Measurements from ENCODE around the gene DNAL4. TPM values are rescaled to one million over a fixed set of nuclear protein-coding genes. Genes with fewer than 3 reads are reported as not detected.

DNAL4 gene
- total and polyA plus RNA-seq, 2 donors (not counting 1 experiment from before 2014, with no cell fraction given) = 9.9 to 10.3 TPM

DNA sequence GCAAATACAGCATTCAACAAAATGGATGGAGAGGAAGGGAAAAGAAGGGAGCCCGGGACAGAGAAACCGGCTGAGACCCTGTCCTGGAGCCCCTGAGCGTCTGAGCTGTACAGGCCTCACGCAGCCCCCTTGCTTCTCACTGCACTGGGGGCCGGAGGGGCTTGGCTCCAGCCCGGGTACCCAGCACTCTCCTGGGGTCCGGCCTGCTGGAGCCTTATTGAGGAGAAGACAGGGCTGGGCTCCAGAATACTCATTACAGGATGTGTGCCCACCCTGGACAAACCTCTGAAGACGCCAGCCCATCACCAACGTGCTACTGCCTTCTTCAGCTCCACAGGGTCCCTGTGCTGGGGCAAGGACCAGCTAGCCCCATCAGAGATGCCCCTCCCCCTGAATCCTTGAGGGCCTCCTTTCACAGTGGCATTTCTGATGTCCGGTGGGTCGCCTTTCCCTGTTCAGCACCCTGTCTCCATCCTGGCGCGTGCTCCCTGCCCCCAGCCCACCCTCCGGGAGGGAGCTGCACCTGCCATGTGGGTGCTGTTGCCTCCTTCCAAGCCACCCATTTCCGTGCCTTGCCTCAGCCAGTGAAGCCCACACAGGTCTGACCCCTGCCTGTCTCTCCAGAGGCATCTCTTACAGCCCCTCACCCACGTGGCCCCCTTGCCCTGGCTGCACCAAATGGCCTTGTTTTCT, 23.5 kb downstream of the DNAL4 start:
- Mint-ChIP-seq H3K27me3 (no peaks in the 10 kb centered on the region), H3K9me3 (ENCODE audit: insufficient read depth) (no peaks in the 10 kb centered on the region), H3K4me3 (no peak overlapping the region), H3K4me1 (peaks cover 6% of the 10 kb centered on the region), H3K27ac (no peak overlapping the region)
- TF ChIP-seq EZH2 (IDR thresholded peaks at IDR 0.05; ENCODE audit: borderline replicate concordance, insufficient read depth, low read depth, low read length, poor library complexity, severe bottlenecking) = no peak
- TF ChIP-seq, protein P1, sequence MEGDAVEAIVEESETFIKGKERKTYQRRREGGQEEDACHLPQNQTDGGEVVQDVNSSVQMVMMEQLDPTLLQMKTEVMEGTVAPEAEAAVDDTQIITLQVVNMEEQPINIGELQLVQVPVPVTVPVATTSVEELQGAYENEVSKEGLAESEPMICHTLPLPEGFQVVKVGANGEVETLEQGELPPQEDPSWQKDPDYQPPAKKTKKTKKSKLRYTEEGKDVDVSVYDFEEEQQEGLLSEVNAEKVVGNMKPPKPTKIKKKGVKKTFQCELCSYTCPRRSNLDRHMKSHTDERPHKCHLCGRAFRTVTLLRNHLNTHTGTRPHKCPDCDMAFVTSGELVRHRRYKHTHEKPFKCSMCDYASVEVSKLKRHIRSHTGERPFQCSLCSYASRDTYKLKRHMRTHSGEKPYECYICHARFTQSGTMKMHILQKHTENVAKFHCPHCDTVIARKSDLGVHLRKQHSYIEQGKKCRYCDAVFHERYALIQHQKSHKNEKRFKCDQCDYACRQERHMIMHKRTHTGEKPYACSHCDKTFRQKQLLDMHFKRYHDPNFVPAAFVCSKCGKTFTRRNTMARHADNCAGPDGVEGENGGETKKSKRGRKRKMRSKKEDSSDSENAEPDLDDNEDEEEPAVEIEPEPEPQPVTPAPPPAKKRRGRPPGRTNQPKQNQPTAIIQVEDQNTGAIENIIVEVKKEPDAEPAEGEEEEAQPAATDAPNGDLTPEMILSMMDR (IDR thresholded peaks at IDR 0.05) = no peak
- no peak overlapping the region for H3K4me2 ChIP-seq (replicated peaks; ENCODE audit: low read depth, low read length, poor library complexity, severe bottlenecking)
- no peaks in the 10 kb centered on the region for H3K9me3 ChIP-seq (ENCODE audit: control extremely low read depth in 1 of 3, control insufficient read depth in 2 of 3, insufficient read depth in 1 of 3, low read length in 2 of 3)
- no peaks in the 10 kb centered on the region for H3K79me2 ChIP-seq (ENCODE audit: control insufficient read depth, insufficient read depth, low read length)
- DNase-seq (no peak), ATAC-seq (ENCODE audit: low read depth) (no peak)
- WGBS (ENCODE audit: insufficient coverage) = 95% methylated on average over 15 of the region's 16 CpGs
- no peak overlapping the region for H2AFZ ChIP-seq (ENCODE audit: insufficient read depth, low read depth, low read length, poor library complexity, severe bottlenecking)
- no peak overlapping the region for H3K4me3 ChIP-seq (ENCODE audit: control extremely low read depth in 1 of 5, extremely low read depth in 1 of 5, insufficient read depth in 1 of 5, low read depth in 2 of 5, low read length in 4 of 5)
- ChIA-PET CTCF (interaction anchor here (1.2 to 7.0 kb wide), 3 partner anchors 38 to 233 kb away, joined by 3 to 81 read pairs (median 9); no protein-coding TSS in a partner anchor), POLR2A (no interaction called here)
- intact Hi-C loops (cut with micrococcal nuclease) = no loop called here
- H4K20me1 ChIP-seq (ENCODE audit: control insufficient read depth, insufficient read depth, low read length, poor library complexity, severe bottlenecking) = no peaks in the 10 kb centered on the region
- H3K27ac ChIP-seq (ENCODE audit: low read length in 2 of 2) = no peak overlapping the region
- no peaks in the 10 kb centered on the region for H3K36me3 ChIP-seq (replicated peaks in 1 of 2; ENCODE audit: control extremely low read depth in 1 of 2, control insufficient read depth in 1 of 2, extremely low read depth in 1 of 2, insufficient read depth in 2 of 2, low read length in 1 of 2)
- no peaks in the 10 kb centered on the region for H3K4me1 ChIP-seq (ENCODE audit: control insufficient read depth in 2 of 2, insufficient read depth in 2 of 2, low read length in 2 of 2)
- no peaks in the 10 kb centered on the region for H3K27me3 ChIP-seq (replicated peaks in 1 of 4; ENCODE audit: control extremely low read depth in 1 of 4, control insufficient read depth in 3 of 4, insufficient read depth in 4 of 4, low read length in 3 of 4)
- H3K9ac ChIP-seq (ENCODE audit: low read length) = no peak overlapping the region

DNA sequence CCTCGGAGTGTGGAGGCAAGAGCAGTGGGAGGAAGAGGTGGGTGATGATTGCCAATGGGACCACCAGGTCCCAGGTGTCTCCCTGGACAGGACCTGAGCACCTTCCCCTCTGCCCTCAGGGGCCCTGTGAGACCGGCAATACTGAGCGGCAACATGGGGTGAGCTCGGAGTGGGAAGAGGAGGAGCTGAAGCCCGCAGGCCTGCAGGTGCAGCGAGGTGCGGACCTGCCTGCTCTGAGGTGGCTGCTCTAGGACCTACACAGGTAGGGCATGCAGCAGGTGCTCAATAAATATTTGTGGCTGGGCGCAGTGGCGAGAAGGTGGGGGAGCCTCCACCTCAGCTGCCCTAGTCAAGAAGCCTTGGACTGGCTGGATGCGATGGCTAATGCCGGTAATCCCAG, 25.9 kb downstream of the DNAL4 start:
- POLR2A ChIA-PET = no interaction called here

More for the DNA sequence above, 25.9 kb downstream of the DNAL4 start:
- no peak for ATAC-seq (ENCODE audit: low read depth)
- H3K9me3 ChIP-seq (ENCODE audit: control extremely low read depth in 1 of 3, control insufficient read depth in 2 of 3, insufficient read depth in 1 of 3, low read length in 2 of 3) = no peaks in the 10 kb centered on the region
- no peaks in the 10 kb centered on the region for H3K27me3 ChIP-seq (replicated peaks in 1 of 4; ENCODE audit: control extremely low read depth in 1 of 4, control insufficient read depth in 3 of 4, insufficient read depth in 4 of 4, low read length in 3 of 4)
- CTCF ChIA-PET = interaction anchor here (1.0 to 7.0 kb wide), 8 partner anchors 9 to 543 kb away, joined by 3 to 81 read pairs (median 6); partner anchors contain the start of gene NPTXR
- no peaks in the 10 kb centered on the region for H3K4me1 ChIP-seq (ENCODE audit: control insufficient read depth in 2 of 2, insufficient read depth in 2 of 2, low read length in 2 of 2)
- no peak overlapping the region for H3K4me3 Mint-ChIP-seq
- no peaks in the 10 kb centered on the region for H3K27me3 Mint-ChIP-seq
- H4K20me1 ChIP-seq (ENCODE audit: control insufficient read depth, insufficient read depth, low read length, poor library complexity, severe bottlenecking) = no peaks in the 10 kb centered on the region
- H3K27ac ChIP-seq (ENCODE audit: low read length in 2 of 2) = no peak overlapping the region
- WGBS (ENCODE audit: insufficient coverage) = 98% methylated on average over 11 of the region's 11 CpGs
- no peak for TF ChIP-seq EZH2 (IDR thresholded peaks at IDR 0.05; ENCODE audit: borderline replicate concordance, insufficient read depth, low read depth, low read length, poor library complexity, severe bottlenecking)
- TF ChIP-seq, protein P1 (IDR thresholded peaks at IDR 0.05) = no peak
- H3K9me3 Mint-ChIP-seq (ENCODE audit: insufficient read depth) = no peaks in the 10 kb centered on the region
- H3K4me1 Mint-ChIP-seq = peaks cover 6% of the 10 kb centered on the region
- DNase-seq = no peak
- H3K36me3 ChIP-seq (replicated peaks in 1 of 2; ENCODE audit: control extremely low read depth in 1 of 2, control insufficient read depth in 1 of 2, extremely low read depth in 1 of 2, insufficient read depth in 2 of 2, low read length in 1 of 2) = no peaks in the 10 kb centered on the region
- H3K79me2 ChIP-seq (ENCODE audit: control insufficient read depth, insufficient read depth, low read length) = no peaks in the 10 kb centered on the region
- no peak overlapping the region for H3K27ac Mint-ChIP-seq
- no peak overlapping the region for H3K4me3 ChIP-seq (ENCODE audit: control extremely low read depth in 1 of 5, extremely low read depth in 1 of 5, insufficient read depth in 1 of 5, low read depth in 2 of 5, low read length in 4 of 5)
- no peak overlapping the region for H3K4me2 ChIP-seq (replicated peaks; ENCODE audit: low read depth, low read length, poor library complexity, severe bottlenecking)
- H2AFZ ChIP-seq (ENCODE audit: insufficient read depth, low read depth, low read length, poor library complexity, severe bottlenecking) = no peak overlapping the region
- intact Hi-C loops (cut with micrococcal nuclease) = no loop called here
- no peak overlapping the region for H3K9ac ChIP-seq (ENCODE audit: low read length)

Measured in B cell (primary cell).